ENCODE measurements around the gene FAM53B. TPM values are rescaled to one million over a fixed set of nuclear protein-coding genes. Genes with fewer than 3 reads are reported as not detected.

FAM53B gene
- polyA plus RNA-seq, 1 experiment, result 3.9 TPM

- TF ChIP-seq CTCF (IDR thresholded peaks at IDR 0.05; ENCODE audit: insufficient read depth, low read depth, low read length), result no peak
- Histone ChIP-seq H3K36me3 (ENCODE audit: control insufficient read depth, insufficient read depth, low read length) (no peaks in the 10 kb centered on the region), H3K27me3 (ENCODE audit: control insufficient read depth, insufficient read depth, low read length) (no peaks in the 10 kb centered on the region), H3K4me3 (ENCODE audit: low read depth, low read length) (no peak overlapping the region)
- DNase-seq (ENCODE audit: low read depth), result no peak
- ChIA-PET CTCF (no interaction called here), POLR2A (no interaction called here)
Observed at GRCh38 chr10:124651402-124651891, 92.7 kb downstream of the FAM53B start.

GRCh38 chr10:124650820-124651401, 93.3 kb downstream of the FAM53B start:
- Histone ChIP-seq H3K4me3 (ENCODE audit: low read depth, low read length) (no peak overlapping the region), H3K27me3 (ENCODE audit: control insufficient read depth, insufficient read depth, low read length) (no peaks in the 10 kb centered on the region), H3K36me3 (ENCODE audit: control insufficient read depth, insufficient read depth, low read length) (no peaks in the 10 kb centered on the region)
- CTCF ChIA-PET, result no interaction called here
- POLR2A ChIA-PET, result no interaction called here
- DNase-seq (ENCODE audit: low read depth), result no peak
- TF ChIP-seq CTCF (IDR thresholded peaks at IDR 0.05; ENCODE audit: insufficient read depth, low read depth, low read length), result no peak

- no peak for TF ChIP-seq CTCF (IDR thresholded peaks at IDR 0.05; ENCODE audit: insufficient read depth, low read depth, low read length)
- CTCF ChIA-PET, result interaction anchor here (2.1 kb wide), 1 partner anchor 14 kb away, joined by 4 read pairs; no protein-coding TSS in a partner anchor
- Histone ChIP-seq H3K27me3 (ENCODE audit: control insufficient read depth, insufficient read depth, low read length) (no peaks in the 10 kb centered on the region), H3K4me3 (ENCODE audit: low read depth, low read length) (no peak overlapping the region), H3K36me3 (ENCODE audit: control insufficient read depth, insufficient read depth, low read length) (no peaks in the 10 kb centered on the region)
- POLR2A ChIA-PET, result no interaction called here
- no peak for DNase-seq (ENCODE audit: low read depth)
Observed at GRCh38 chr10:124650263-124650662, 93.9 kb downstream of the FAM53B start.

- ChIA-PET POLR2A (no interaction called here), CTCF (interaction anchor here (1.0 to 2.1 kb wide), 3 partner anchors 11 to 90 kb away, joined by 3 to 4 read pairs (median 4); no protein-coding TSS in a partner anchor)
- DNase-seq (ENCODE audit: low read depth), result no peak
- no peaks in the 10 kb centered on the region for H3K36me3 ChIP-seq (ENCODE audit: control insufficient read depth, insufficient read depth, low read length)
- H3K27me3 ChIP-seq (ENCODE audit: control insufficient read depth, insufficient read depth, low read length), result no peaks in the 10 kb centered on the region
- no peak for TF ChIP-seq CTCF (IDR thresholded peaks at IDR 0.05; ENCODE audit: insufficient read depth, low read depth, low read length)
- no peak overlapping the region for H3K4me3 ChIP-seq (ENCODE audit: low read depth, low read length)
Observed at GRCh38 chr10:124649214-124649613, 95.0 kb downstream of the FAM53B start.

- ChIA-PET POLR2A (no interaction called here), CTCF (interaction anchor here (1.7 to 2.1 kb wide), 2 partner anchors 12 to 15 kb away, joined by 4 read pairs; no protein-coding TSS in a partner anchor)
- Histone ChIP-seq H3K27me3 (ENCODE audit: control insufficient read depth, insufficient read depth, low read length) (no peaks in the 10 kb centered on the region), H3K4me3 (ENCODE audit: low read depth, low read length) (no peak overlapping the region), H3K36me3 (ENCODE audit: control insufficient read depth, insufficient read depth, low read length) (no peaks in the 10 kb centered on the region)
- DNase-seq (ENCODE audit: low read depth), result no peak
- no peak for TF ChIP-seq CTCF (IDR thresholded peaks at IDR 0.05; ENCODE audit: insufficient read depth, low read depth, low read length)
Observed at GRCh38 chr10:124648738-124649137, 95.4 kb downstream of the FAM53B start.

Measured in BJ (cell line).